Stomach (tissue), 4 donors: ENCODE measurements around the gene TBC1D8.

Experiments used
- CTCF ChIP-seq, 7 experiments: fragments of 450-650 bp in 4 of 7; fragments of 200-600 bp in 3 of 7; sonication (generic) in 3 of 7; IDR thresholded peaks; one replicate each; pipeline ENCODE4 v1.5.1; 2016 to 2019; ENCODE audit warnings: antibody characterized with exemption in 7 of 7, control low read depth in 2 of 7, mild to moderate bottlenecking in 1 of 7
- POLR2A ChIP-seq, 4 donors: fragments of 450-650 bp; IDR thresholded peaks; one replicate each; pipeline ENCODE4 v1.6.1; 2016; ENCODE audit warnings: antibody characterized with exemption in 4 of 4, control low read depth in 2 of 4, mild to moderate bottlenecking in 1 of 4, moderate library complexity in 1 of 4

GRCh38 chr2:101026923-101027469 is 124.2 kb downstream of the TBC1D8 start:
- no peak for TF ChIP-seq POLR2A (IDR thresholded peaks at IDR 0.05)
- TF ChIP-seq CTCF (IDR thresholded peaks at IDR 0.05) = no peak
